ENCODE data around the gene SCCPDH.

Gene SCCPDH

DNA sequence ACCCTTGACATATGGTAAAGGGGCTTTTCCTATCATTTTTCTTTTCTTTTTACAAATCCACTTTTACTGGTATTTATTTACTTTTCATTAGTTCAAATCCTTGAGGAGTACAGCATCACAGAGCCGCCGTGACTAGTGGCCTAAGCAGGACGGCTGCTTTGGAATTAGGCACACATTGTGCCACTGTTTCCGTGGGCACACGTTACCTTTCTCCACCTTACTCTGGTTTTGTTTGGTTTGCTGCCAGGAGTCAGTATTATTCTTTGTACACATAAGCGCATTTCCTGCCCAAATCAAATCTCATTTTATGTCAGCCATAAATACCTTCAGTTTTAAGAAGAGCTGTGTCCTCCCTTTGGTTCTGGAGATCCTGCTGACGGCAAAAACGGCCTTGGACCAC lies 31.2 kb downstream of the SCCPDH start:
- no peak for DNase-seq

DNA sequence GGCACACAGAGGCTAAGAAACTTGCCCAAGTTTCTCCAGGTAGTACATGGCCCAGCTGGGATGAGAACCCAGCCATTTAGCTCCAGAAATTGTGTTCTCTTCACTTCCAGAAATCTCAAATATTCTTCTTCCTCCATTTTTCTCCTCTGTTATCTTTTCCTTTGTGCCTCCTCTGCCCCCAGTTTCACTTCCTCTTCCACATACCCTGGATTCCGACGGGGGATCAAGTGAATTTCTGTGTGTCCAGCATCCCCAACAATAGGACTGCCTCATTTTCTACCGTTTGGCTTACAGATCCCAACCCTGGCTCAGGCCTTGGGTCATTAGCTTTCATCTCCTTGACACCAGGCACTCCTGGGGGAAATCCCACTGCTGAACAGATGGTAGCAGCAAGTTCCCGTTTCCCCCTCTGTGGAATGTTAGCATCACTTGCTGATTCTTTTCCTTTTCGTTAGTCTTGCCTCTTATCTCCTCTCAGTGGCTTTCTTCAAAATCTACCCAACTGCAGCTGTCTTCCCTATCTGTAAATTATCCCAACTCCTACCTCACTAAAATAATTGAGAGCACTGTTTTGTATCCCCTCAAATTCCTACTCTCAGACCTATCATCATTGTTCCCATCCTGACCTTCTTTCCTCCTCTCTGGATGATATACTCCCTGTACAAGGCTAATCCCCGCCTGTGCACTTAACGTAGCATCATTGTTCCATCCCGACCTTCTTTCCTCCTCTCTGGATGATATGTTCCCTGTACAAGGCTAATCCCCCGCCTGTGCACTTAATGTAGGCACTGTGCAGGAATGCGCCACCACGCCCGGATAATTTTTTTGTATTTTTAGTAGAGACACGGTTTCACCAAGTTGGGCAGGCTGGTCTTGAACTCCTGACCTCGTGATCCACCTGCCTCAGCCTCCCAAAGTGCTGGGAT lies 36.5 kb downstream of the SCCPDH start:
- DNase-seq = no peak

DNA sequence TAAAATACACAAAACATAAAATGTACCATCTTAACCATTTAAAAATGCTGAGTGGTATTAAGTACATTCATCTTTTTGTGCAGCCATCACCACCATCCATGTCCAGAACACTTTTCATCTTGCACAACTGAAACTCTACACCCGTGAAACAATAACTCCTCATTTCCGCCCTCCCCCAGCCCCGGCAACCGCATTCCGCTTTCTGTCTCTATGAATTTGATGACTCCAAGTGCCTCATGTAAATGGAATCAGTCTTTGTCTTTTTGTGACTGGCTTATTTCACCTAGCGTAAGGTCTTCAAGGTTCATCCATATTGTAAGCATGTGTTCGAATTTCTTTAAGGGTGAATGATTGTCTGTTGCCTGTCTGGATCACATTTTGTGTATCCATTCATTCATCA lies 37.2 kb downstream of the SCCPDH start:
- no peak for DNase-seq

DNA sequence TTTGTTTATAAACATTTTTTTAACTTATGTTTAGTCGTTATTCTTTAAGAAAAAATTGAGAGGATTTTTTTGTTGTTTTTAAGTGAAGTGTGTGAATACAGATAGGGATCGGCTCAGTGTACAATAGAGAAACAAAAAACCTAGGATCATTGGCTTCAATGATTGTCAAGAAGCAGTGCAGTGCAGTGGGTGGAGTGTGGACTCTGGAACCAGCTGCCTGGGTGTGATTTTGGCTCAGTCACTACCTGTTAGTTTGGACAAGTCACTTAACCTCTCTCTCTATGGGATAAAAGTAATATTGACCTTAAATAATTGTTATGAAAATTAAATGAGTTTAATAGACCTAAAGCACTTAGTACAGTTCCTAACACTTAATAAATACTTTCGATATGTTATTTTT lies 41.3 kb downstream of the SCCPDH start:
- DNase-seq = no peak

DNA sequence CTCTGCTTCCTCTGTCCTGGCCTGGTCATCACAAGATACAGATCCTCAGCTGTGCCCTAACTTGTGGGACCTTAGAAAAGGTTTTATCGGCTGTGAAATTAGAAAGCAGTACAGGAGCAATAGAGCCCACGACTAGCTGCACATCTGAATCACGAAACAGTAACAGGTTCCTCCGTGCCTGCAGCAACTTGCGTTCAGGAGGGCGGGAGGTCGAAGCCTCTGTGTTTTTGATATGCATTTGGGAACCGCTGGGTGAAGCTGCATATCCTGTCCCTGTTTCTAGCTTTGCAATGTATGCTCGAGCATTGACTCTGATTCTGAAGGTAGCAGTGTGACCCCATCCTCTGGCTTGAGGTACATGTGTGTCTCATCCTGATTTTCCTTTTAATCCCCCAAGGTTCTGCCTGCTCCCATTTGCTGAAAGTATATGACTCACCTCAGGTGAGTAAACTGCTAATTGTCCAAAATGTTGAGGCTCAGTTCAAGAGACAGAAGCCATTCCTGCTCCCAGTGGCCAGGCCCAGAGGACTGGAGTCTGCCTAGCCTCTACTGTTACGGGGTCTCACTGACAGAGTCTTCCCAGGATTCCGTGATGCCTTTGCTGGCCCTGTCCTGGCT lies 44.3 kb downstream of the SCCPDH start:
- no peak for DNase-seq

DNA sequence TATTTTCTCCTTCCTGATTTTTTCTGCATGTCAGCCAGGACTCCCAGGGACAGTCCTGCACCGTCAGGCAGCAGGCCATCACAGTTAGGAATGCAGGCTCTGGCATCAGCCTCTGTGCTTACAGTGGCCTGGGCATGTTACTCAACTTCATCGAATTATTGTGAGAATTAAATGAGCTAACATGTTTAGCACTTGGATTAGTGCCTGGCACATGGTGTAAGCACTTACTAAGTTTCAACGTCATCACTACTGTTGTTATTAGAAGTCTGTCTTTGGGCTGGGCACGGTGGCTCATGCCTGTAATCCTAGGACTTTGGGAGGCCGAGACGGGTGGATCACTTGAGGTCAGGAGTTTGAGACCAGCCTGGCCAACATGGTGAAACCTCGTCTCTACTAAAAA lies 45.1 kb downstream of the SCCPDH start:
- DNase-seq = no peak

DNA sequence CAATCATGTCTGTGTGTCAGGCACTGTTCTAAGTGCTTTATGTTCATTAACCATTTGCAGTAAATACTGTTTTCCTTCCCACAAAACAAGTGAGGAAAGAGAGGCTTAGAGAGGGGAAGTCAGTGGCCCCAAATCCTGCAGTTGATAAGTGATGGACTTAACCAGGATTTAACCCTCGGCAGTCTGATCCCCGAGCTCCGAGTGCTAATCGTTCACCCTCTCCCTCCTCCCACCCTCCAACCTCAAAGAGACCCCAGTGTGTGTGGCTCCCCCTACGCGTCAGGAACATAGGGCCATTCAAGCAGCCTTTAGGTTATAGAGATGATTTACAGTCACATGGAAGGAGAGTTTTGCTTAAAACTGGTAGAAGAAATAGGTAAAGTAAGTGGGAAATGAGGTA lies 47.2 kb downstream of the SCCPDH start:
- no peak for DNase-seq

DNA sequence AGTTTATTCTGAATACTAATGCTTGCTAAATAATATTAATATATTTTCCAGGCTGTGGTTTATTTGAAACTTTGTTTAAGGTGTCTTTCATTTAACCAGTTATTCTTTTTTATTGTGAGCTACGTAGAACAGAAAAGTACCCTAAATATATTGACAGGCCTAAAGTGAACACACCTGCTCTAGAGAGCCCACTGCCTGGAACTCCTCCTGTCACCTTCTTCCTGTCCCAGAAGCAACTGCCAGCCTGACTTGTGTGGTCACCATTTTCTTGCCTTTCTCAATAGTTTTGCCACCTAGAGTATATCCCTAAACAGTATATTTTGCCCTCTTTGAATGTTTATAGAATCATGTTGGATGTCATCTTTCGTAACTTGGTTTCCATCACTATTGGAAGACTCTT lies 48.5 kb downstream of the SCCPDH start:
- DNase-seq = no peak

DNA sequence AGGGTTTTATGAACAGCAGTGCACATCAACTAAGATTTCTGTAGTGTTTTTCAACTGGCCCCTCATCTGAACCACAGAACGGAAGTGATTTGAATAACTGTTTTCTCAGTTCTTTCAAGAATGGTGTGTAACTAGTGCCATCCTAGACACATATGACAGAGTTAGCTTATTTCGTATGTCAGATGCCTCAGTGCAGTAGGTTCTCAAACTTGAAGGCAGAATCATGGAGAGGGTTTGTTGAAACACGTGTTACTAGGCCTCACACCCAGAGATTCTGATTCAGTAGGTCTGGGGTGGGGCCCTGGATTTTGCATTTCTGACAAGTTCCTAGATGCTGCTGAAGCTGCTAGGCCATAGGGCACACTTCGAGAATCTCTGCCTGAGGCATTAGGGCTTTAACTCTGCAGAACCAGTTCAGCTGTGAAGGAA lies 49.0 kb downstream of the SCCPDH start:
- no peak for DNase-seq

DNA sequence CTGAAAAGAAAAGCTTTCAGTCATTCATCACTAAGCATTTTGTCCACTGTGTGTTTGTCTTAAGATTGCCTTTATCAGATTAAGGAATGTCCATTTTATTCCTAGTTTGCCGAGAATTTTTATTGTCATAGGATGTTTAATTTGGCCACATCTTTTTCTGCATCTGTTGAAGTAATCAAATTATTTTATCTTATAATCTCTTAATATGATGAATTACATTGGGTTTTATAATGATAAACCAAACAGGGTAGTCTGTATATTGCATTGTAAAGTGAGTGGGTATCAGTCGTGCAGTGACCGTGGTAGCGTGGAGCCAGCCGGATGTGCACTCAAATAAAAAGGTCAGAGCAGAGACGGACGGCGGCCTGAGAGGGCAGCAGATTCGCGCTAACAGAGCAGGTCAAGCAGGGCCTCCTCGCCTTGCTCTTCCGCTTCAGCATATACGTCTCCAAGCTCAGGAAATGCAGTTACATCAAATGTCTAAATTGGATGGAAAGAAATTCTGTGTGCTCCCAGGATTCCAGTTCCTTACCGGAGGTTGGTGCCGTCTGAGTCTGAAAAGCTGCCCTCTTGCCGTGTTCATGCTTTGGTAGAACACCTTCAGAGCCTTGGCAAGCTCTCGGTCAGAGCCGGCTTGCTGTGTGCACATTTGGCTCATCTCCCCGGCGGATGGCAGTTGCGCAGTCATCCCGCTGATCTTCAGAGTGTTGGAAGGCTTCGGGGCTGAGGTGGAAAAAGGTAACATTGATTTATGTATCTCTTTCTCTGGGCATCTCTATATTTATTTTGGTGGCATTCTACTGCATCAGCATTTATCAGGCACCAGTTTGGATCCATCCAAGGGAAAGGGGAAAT lies 51.5 kb downstream of the SCCPDH start:
- no peak for DNase-seq

DNA sequence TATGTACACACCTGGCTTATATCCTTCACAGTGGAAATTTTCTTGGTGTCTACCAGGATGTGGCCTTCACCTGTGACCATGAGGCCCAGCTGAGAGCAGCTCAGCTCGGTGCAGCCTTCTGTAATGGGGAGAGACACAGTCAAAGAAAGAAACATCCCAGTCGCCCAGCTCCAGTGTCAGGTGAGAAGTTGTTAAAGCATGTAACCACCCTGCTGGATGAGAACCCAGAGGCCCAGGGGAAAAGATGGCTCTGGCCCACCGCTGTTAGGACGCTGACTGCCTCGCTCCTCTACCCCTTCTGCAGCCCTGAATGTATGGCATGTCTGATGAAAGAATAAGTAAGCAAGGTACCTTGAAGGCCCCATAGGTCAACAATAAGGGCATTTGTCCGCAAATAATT lies 52.7 kb downstream of the SCCPDH start:
- no peak for DNase-seq

DNA sequence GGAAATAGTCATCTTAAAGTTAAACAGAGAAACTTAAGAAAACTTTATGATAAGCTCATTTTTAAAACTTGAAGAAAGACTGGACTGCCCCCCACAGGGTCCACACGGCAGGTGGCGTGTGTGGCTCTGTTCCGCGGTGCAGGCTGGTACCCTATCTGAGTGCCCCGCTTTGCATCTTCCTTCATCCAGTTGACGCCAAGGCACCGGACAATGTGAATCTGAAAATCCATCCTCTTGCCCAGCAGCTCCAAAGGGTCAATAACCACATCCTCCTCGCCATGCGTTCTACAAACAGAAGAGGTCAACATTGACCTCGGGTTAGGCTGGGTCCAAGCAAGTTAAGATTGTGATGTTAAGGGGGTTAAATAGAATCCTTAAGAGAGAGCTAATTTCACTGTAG lies 54.5 kb downstream of the SCCPDH start:
- no peak for DNase-seq

DNA sequence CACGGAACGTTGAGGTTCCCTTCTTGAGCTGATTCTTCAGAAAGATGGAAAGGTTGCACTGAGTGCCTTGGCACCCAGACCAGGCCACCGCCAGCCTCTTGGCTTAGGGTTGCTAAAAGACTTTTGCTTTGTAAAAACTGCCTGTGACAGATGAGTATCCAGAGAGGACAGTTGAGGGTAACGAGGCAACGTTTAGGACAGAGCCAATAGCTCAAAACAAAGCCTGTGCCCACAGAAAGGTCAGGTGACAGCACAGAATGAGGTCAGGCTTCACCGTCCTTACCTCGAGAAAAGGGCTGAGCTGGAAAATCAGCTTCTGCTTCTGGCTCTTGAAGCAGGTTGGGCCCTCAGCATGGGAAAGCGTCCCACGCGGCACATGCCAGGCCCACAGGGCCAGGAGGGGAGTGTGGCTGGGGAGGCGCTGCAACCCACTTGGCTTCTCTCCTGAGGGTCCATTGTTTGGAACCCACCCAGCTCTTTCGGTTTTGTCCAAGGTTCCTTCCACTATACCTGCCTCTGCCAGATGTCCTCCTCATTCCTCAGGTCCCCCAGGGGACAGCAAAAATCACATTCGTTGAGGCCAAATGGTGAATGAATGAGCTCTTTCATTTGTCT lies 55.5 kb downstream of the SCCPDH start:
- DNase-seq = no peak

DNA sequence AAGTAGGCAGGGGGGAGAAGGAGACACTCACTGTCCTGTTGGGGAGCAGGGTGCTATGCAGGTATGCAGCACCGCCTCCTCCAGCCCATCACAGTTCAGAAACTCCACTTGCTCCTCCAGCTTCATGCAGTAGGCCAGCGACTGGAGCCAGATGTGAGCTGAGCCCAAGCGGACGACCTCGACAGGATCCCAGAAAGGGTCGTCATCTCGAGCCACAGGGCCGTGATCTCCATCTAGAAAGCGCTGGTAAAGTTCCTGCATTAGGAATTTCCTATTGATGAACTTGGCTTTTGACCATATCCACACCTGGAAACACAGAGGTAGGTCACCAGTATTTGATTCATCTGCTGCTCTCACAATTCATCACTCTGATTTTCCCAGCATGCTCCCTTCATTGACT lies 56.1 kb downstream of the SCCPDH start:
- no peak for DNase-seq

DNA sequence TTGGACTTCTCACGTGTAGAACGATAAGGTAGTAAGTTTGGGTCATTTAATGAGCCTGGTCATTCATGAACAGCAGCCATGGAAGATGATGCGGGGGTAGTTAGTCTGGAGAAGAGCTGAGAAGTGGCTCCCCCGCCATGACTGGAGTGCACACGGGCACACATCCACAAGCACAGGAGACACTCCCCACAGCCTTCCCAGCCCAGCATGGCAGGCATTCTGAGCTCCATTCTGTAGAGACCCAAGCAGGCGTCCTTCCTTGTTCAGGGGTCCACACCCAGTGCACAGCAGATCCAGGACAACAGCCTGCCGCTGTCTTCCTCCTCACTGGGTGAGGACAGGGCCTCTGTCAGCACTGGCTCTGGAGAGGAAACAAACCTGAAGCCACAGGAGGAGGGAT lies 57.0 kb downstream of the SCCPDH start:
- DNase-seq = no peak

DNA sequence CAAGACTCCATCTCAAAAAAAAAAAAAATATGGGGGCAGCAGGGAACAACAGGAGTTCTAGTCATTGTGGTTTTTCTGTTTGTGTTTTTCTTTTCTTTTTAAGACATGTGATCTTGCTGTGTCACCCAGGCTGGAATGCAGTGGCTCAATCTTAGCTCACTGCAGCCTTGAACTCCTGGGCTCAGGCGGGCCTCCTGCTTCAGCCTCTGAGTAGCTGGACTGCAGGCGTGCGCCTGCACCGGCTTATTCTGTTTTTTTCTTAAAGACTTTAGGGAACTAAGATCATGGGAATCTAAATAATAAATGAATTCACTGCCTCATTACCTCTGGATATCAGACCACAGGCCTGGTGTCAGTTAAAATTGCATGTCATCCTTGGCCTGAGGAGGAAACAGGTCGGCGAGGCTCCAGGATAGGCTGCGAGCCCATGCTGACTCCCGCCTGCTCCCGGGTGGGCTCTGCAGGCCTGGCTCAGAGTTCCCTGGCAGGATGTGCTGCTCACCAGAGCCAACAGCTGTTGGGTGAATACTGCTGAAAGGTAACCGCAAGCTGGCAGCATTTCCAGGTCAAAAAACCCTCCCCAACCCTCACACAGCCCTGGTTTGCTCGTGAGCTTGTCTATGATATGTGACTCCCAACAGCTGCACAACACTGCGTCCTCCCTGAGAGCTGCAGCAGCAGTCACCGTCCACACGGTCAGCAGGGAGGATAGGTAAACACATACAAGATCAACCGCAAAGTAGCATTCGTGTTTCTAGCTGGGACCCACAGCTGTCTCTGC lies 58.1 kb downstream of the SCCPDH start:
- DNase-seq = peak; percentile 87

DNA sequence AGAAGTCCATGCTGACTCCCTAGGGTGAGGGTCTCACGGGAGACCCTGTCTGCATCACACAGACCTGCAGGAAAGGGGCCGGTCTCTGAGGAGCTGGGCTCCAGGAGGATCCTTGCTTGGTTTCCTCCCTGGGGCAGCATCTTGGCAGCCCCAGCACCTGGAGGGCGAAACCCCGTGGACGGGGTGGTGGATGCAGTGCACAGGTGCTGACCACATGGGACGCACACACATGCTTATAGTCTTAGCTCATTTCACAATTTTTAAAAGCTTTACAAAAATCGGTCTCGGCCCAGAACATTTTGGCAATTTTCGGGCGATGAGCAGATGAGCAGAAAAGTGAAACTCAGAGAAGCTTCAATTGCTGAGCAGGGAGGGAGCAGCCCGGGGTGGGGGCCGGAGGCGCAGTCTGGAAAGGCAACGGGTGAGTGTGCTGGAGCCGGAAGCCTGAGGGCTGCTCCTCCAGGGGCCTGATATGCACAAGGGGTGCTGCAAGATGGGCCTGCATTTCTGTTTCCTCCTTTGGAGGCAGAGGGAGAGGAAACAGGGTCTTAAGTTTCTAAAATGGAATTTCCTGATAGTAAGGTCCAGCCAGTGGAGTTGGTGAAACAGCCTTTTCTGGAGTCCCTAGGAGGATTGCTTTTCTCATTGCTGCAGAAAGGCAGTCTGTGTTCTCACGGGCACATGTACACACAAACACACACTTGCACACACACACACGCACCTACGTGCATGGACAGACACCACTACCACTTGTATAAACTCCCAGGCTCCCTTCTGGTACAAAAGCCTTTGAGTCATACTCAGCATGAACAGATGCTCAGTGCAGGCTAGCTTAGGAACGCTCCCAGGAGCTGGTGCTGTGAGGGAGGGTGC lies 60.6 kb downstream of the SCCPDH start:
- DNase-seq = peak; percentile 72

DNA sequence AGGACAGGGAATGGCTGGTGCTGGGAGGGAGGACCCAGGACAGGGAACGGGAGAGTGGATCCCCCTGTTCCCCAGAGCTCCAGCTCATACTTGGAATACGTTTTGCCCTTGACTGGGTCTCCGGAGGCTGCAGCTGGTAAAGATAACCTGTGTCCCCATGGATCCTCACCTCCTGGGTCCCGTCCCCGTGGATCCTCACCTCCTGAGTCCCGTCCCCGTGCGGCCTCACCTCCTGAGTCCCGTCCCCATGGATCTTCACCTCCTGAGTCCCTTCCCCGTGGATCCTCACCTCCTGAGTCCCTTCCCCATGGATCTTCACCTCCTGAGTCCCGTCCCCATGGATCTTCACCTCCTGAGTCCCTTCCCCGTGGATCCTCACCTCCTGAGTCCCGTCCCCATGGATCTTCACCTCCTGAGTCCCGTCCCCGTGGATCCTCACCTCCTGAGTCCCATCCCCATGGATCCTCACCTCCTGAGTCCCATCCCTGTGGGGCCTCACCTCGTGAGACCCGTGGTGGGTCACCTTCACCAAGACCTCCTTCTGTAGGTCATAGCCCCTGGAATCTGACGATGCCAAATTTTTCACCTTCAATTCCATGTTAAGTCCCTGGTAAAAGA lies 61.4 kb downstream of the SCCPDH start:
- DNase-seq = no peak

DNA sequence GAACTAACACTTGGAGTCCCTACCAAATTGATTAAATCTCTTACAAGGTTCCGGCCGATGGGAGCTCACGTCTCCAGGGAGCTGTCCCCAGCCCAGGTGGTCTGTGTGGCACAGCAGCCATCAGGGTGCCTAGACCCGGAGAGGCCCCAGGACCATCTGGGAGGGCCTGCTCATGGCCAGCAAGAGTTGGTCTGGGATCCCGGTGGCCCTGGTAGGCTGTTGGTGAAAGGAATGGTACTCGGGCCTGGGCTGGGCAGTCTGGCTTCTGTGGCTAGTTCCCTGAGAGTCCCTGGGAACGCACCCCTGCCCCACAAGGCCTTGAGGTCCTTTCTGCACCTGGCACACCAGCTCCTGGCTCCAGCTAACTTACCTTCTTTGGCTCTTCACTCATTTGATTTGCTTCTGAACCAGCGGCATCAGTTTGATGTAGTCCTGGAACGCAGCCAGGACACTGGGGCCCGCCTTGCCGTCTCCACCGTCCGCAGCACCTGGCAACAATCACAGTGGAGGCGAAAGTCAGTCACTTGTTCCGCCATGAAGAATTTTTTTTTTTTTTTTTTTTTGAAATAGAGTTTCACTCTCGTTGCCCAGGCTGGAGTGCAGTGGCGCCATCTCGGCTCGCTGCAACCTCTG lies 62.5 kb downstream of the SCCPDH start:
- no peak for DNase-seq
